ENCODE results near the gene WAPL.

- TF ChIP-seq NR3C1 (CRISPR knock-in tag; IDR thresholded peaks at IDR 0.05) (no peak), SNAPC5 (CRISPR knock-in tag; IDR thresholded peaks at IDR 0.05; ENCODE audit: borderline replicate concordance) (no peak), ZNF83 (CRISPR knock-in tag; IDR thresholded peaks at IDR 0.05; ENCODE audit: borderline replicate concordance) (no peak), HDAC2 (CRISPR knock-in tag; IDR thresholded peaks at IDR 0.05) (no peak), ZNF263 (CRISPR knock-in tag; IDR thresholded peaks at IDR 0.05) (no peak), FOXA1 (IDR thresholded peaks at IDR 0.05) (no peak), FOXA1 (CRISPR knock-in tag; IDR thresholded peaks at IDR 0.05) (no peak), NONO (IDR thresholded peaks at IDR 0.05) (no peak), NONO (CRISPR knock-in tag; conservative IDR thresholded peaks at IDR 0.05) (no peak), CTCF (CRISPR knock-in tag; IDR thresholded peaks at IDR 0.05) (no peak), NFE2 (CRISPR knock-in tag; IDR thresholded peaks at IDR 0.05) (no peak), ATM (IDR thresholded peaks at IDR 0.05; ENCODE audit: borderline replicate concordance) (no peak), TERF1 (CRISPR knock-in tag; IDR thresholded peaks at IDR 0.05) (no peak), NFKBIZ (CRISPR knock-in tag; IDR thresholded peaks at IDR 0.05) (no peak), MYC (CRISPR knock-in tag; IDR thresholded peaks at IDR 0.05; ENCODE audit: borderline replicate concordance) (no peak), ZNF224 (CRISPR knock-in tag; IDR thresholded peaks at IDR 0.05) (no peak)
Observed at GRCh38 chr10:86403183-86403797, 118.3 kb downstream of the WAPL start.
